Keratinocyte (primary cell): Measurements from ENCODE around the gene JMJD1C.

Experiments used
- EZH2 ChIP-seq: IDR thresholded peaks from one replicate; pipeline ENCODE4 v1.6.1; 2012; ENCODE audit warnings: inconsistent platforms, mild to moderate bottlenecking, low read length, moderate library complexity
- TF ChIP-seq, protein P1 (sequence below), 3 experiments: IDR thresholded peaks in 1 of 3; conservative IDR thresholded peaks in 1 of 3; optimal IDR thresholded peaks in 1 of 3; 2 replicates in 2 of 3; 3 replicates in 1 of 3; pipeline versions ENCODE3 to v1.5.1; 2011; ENCODE audit warnings: low read length in 3 of 3, mild to moderate bottlenecking in 3 of 3, moderate library complexity in 2 of 3, control low read depth in 1 of 3, inconsistent platforms in 1 of 3; ENCODE audit not compliant: insufficient read depth in 2 of 3; ENCODE audit errors: extremely low read depth in 1 of 3

DNA sequence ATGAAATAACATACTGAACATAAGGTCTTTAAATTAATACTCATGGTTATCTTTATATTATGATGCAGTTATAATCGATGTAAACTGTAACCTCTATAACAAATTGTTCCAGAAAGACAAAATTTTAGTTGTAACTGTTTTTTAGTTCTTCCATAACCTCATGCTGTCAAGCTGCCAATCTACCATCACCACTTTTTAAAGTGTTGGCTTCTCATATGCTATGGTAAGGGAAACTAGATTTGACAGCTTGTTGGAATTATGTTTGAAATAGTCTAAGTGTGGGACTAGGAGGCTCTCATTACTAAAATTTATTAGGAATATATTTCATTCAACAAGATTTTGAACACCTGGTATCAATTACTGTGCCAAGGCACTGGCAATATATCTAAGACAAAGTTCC, 227.3 kb downstream of the JMJD1C start:
- TF ChIP-seq EZH2, result no peak
- TF ChIP-seq, protein P1, sequence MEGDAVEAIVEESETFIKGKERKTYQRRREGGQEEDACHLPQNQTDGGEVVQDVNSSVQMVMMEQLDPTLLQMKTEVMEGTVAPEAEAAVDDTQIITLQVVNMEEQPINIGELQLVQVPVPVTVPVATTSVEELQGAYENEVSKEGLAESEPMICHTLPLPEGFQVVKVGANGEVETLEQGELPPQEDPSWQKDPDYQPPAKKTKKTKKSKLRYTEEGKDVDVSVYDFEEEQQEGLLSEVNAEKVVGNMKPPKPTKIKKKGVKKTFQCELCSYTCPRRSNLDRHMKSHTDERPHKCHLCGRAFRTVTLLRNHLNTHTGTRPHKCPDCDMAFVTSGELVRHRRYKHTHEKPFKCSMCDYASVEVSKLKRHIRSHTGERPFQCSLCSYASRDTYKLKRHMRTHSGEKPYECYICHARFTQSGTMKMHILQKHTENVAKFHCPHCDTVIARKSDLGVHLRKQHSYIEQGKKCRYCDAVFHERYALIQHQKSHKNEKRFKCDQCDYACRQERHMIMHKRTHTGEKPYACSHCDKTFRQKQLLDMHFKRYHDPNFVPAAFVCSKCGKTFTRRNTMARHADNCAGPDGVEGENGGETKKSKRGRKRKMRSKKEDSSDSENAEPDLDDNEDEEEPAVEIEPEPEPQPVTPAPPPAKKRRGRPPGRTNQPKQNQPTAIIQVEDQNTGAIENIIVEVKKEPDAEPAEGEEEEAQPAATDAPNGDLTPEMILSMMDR (optimal IDR thresholded peaks at IDR 0.05 in 1 of 3, IDR thresholded peaks at IDR 0.05 in 1 of 3, conservative IDR thresholded peaks at IDR 0.05 in 1 of 3; ENCODE audit: extremely low read depth in 1 of 3, insufficient read depth in 2 of 3, low read length in 3 of 3), result no peak
